Osteocyte (in vitro differentiated cells): Measurements from ENCODE around the gene ESPN. TPM values are rescaled to one million over a fixed set of nuclear protein-coding genes. Genes with fewer than 3 reads are reported as not detected.

Source experiments
- DNase-seq: peaks from one replicate; pipeline ENCODE4 v3.0.0; 2021; ENCODE audit warnings: mixed read lengths; ENCODE audit not compliant: unreplicated experiment; ENCODE audit errors: extremely low spot score
- H3K27ac Mint-ChIP-seq: one replicate; pipeline ENCODE4 v1.8.0; 2021; ENCODE audit warnings: mild to moderate bottlenecking, mixed read lengths; ENCODE audit not compliant: unreplicated experiment
- H3K27me3 Mint-ChIP-seq: one replicate; pipeline ENCODE4 v1.8.0; 2021; ENCODE audit warnings: mixed read lengths; ENCODE audit not compliant: unreplicated experiment
- H3K36me3 Mint-ChIP-seq: one replicate; pipeline ENCODE4 v1.8.0; 2021; ENCODE audit warnings: mixed read lengths; ENCODE audit not compliant: unreplicated experiment
- H3K4me1 Mint-ChIP-seq: one replicate; pipeline ENCODE4 v1.8.0; 2021; ENCODE audit warnings: mixed read lengths; ENCODE audit not compliant: unreplicated experiment
- H3K4me3 Mint-ChIP-seq: one replicate; pipeline ENCODE4 v1.8.0; 2021; ENCODE audit warnings: mild to moderate bottlenecking, moderate library complexity, mixed read lengths; ENCODE audit not compliant: unreplicated experiment
- H3K9me3 Mint-ChIP-seq: one replicate; pipeline ENCODE4 v1.8.0; 2021; ENCODE audit warnings: mixed read lengths; ENCODE audit not compliant: unreplicated experiment
- long read RNA-seq: library from polyadenylated mRNA; unstranded; transcript quantifications from one replicate; pipeline ENCODE4 v2.0.0, GENCODE V29; 2021
- total RNA-seq: library from RNA; stranded (reverse); gene quantifications from 2 replicates; pipeline ENCODE4 v1.2.1, GENCODE V29; 2021
- TF ChIP-seq, protein P1 (sequence below): fragments of 200-600 bp; sonication (generic); IDR thresholded peaks from 2 replicates; pipeline ENCODE4 v1.5.0; 2021; ENCODE audit warnings: antibody characterized with exemption, mild to moderate bottlenecking, moderate library complexity

Gene ESPN, protein sequence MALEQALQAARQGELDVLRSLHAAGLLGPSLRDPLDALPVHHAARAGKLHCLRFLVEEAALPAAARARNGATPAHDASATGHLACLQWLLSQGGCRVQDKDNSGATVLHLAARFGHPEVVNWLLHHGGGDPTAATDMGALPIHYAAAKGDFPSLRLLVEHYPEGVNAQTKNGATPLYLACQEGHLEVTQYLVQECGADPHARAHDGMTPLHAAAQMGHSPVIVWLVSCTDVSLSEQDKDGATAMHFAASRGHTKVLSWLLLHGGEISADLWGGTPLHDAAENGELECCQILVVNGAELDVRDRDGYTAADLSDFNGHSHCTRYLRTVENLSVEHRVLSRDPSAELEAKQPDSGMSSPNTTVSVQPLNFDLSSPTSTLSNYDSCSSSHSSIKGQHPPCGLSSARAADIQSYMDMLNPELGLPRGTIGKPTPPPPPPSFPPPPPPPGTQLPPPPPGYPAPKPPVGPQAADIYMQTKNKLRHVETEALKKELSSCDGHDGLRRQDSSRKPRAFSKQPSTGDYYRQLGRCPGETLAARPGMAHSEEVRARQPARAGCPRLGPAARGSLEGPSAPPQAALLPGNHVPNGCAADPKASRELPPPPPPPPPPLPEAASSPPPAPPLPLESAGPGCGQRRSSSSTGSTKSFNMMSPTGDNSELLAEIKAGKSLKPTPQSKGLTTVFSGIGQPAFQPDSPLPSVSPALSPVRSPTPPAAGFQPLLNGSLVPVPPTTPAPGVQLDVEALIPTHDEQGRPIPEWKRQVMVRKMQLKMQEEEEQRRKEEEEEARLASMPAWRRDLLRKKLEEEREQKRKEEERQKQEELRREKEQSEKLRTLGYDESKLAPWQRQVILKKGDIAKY
- total RNA-seq, result 0.31 TPM in 1 of 2 replicates, not detected in the other
- long read RNA-seq, result 0 reads

DNA sequence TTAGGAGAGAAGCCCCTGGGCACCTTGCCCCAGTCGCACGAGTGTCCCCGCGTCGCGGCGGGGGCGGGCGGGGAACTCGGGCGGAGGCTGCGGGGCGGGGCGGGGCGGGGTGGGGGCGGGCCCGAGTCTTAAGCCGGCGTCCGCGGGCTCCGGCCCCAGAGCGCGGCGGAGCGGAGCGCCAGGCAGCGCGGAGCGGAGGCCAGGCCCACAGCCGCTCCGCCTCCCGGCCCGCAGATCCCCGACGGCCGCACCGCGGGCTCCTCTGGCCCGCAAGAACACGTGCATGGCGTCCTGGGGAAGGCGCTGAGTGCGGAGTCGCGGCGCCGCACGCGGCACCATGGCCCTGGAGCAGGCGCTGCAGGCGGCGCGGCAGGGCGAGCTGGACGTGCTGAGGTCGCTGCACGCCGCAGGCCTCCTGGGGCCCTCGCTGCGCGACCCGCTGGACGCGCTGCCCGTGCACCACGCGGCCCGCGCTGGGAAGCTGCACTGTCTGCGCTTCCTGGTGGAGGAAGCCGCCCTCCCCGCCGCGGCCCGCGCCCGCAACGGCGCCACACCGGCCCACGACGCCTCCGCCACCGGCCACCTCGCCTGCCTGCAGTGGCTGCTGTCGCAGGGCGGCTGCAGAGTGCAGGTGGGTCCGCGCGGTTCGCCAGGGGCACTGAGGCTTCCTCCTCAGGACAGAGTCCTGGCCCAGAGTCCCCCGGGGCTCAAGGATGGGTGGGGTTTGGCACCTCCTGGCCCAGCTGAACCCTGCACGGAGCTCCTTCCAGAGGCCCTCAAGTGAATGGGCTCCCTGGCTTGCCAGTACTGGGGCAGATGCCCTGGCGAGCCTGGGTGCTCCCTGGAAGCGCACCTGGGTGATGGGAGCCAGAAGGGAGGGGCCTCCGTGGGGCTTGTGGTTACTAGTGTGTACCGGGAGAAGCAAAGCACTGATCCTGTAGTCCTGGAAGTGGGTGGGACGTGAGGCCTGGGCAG lies at the start of gene ESPN:
Gene ESPN (plus strand): TSS at position 158 of the 975 bp plus-strand sequence. CDS start 180 bp downstream, at position 338.
- Mint-ChIP-seq H3K9me3 (no peaks in the 10 kb centered on the region), H3K36me3 (no peaks in the 10 kb centered on the region), H3K27me3 (peaks cover 39% of the 10 kb centered on the region), H3K4me1 (peaks cover 14% of the 10 kb centered on the region), H3K27ac (no peak within 1 kb of the TSS), H3K4me3 (no peak within 1 kb of the TSS)
- TF ChIP-seq, protein P1, sequence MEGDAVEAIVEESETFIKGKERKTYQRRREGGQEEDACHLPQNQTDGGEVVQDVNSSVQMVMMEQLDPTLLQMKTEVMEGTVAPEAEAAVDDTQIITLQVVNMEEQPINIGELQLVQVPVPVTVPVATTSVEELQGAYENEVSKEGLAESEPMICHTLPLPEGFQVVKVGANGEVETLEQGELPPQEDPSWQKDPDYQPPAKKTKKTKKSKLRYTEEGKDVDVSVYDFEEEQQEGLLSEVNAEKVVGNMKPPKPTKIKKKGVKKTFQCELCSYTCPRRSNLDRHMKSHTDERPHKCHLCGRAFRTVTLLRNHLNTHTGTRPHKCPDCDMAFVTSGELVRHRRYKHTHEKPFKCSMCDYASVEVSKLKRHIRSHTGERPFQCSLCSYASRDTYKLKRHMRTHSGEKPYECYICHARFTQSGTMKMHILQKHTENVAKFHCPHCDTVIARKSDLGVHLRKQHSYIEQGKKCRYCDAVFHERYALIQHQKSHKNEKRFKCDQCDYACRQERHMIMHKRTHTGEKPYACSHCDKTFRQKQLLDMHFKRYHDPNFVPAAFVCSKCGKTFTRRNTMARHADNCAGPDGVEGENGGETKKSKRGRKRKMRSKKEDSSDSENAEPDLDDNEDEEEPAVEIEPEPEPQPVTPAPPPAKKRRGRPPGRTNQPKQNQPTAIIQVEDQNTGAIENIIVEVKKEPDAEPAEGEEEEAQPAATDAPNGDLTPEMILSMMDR, result no peak
- no peak for DNase-seq

- TF ChIP-seq, protein P1, result peak; percentile 20
- peaks cover 3% of the 10 kb centered on the region for H3K36me3 Mint-ChIP-seq
- H3K27me3 Mint-ChIP-seq, result no peaks in the 10 kb centered on the region
- no peak for DNase-seq
- no peak overlapping the region for H3K27ac Mint-ChIP-seq
- no peaks in the 10 kb centered on the region for H3K9me3 Mint-ChIP-seq
- no peaks in the 10 kb centered on the region for H3K4me1 Mint-ChIP-seq
- H3K4me3 Mint-ChIP-seq, result no peak overlapping the region
Measured at GRCh38 chr1:6378096-6378746, 46.4 kb upstream of the ESPN start.

DNA sequence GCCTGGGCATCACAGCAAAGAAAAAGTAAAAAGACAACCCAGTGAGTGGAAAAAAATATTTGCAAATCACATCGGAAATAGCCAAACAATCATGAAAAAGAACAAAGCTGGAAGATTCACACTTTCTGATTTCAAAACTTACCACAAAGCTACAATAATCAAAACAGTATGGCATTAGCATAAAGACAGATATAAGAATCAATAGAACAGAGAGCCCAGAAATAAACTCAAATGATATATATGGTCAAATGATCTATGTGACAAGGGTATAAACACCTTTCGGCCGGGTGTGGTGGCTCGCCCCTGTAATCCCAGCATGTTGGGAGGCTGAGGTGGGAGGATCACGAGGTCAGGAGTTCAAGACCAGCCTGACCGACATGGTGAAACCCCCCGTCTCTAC lies 44.5 kb upstream of the ESPN start:
- Mint-ChIP-seq H3K27me3 (no peaks in the 10 kb centered on the region), H3K27ac (no peak overlapping the region), H3K4me1 (peaks cover 6% of the 10 kb centered on the region), H3K36me3 (peaks cover 3% of the 10 kb centered on the region), H3K9me3 (no peaks in the 10 kb centered on the region), H3K4me3 (no peak overlapping the region)
- no peak for DNase-seq
- TF ChIP-seq, protein P1, result no peak

GRCh38 chr1:6384135-6384534 lies 40.4 kb upstream of the ESPN start:
- TF ChIP-seq, protein P1, result no peak
- H3K4me3 Mint-ChIP-seq, result no peak overlapping the region
- no peaks in the 10 kb centered on the region for H3K9me3 Mint-ChIP-seq
- H3K27ac Mint-ChIP-seq, result no peak overlapping the region
- H3K27me3 Mint-ChIP-seq, result no peaks in the 10 kb centered on the region
- H3K36me3 Mint-ChIP-seq, result peaks cover 3% of the 10 kb centered on the region
- peaks cover 25% of the 10 kb centered on the region for H3K4me1 Mint-ChIP-seq
- DNase-seq, result no peak
